OCI-LY3 (cell line): ENCODE measurements around the gene SPDYE1.
"Not testable (repeated sequence)": the region's sequence is repeated elsewhere in the genome, so short reads cannot be mapped to it uniquely, and the experiment has no call there.

Experiments
- CTCF ChIP-seq: fragments of 200-600, 300-600 bp; sonication (generic); IDR thresholded peaks from 2 replicates; pipeline ENCODE4 v1.5.1; 2014; ENCODE audit warnings: antibody characterized with exemption, low read length, low read depth
- EZH2phosphoT487 ChIP-seq: fragments of 200-600 bp; shearing (Covaris generic); IDR thresholded peaks from 2 replicates; pipeline ENCODE4 v1.6.1; 2018; ENCODE audit warnings: antibody characterized with exemption, mixed run types, low read depth

GRCh38 chr7:43978102-43978501, 19.6 kb upstream of the SPDYE1 start:
- TF ChIP-seq CTCF, EZH2phosphoT487: not testable (repeated sequence)
